Right lobe of liver (tissue), 6 donors: ENCODE data around the gene CHRNA1. TPM values are rescaled to one million over a fixed set of nuclear protein-coding genes. Genes with fewer than 3 reads are reported as not detected.

Source experiments
- ATAC-seq, 4 donors: fragments of 200-7000 bp; cut with Tn5 transposase; one replicate each; pipeline ENCODE4 v1.9.1; 2020; ENCODE audit warnings: mild to moderate bottlenecking in 4 of 4, moderate library complexity in 4 of 4
- DNase-seq, 3 donors: peaks; one replicate each; pipeline ENCODE4 v3.0.0-alpha.2; 2020
- H3K27ac ChIP-seq, 3 donors: fragments of 200-600 bp; one replicate each; pipeline ENCODE4 v1.8.0; 2022
- H3K27me3 ChIP-seq, 2 donors: fragments of 200-600 bp; one replicate each; pipeline ENCODE4 v1.8.0; 2022
- H3K36me3 ChIP-seq, 4 donors: fragments of 200-600 bp; sonication (generic) in 1 of 4; one replicate each; pipeline versions ENCODE4 v1.5.1 to v1.8.0; 2017 to 2022; ENCODE audit warnings: control low read depth in 1 of 4
- H3K4me1 ChIP-seq, 4 donors: fragments of 200-600 bp; sonication (generic) in 1 of 4; one replicate each; pipeline versions ENCODE4 v1.5.1 to v1.8.0; 2017 to 2022; ENCODE audit warnings: control low read depth in 1 of 4
- H3K4me3 ChIP-seq, 3 donors: fragments of 200-600 bp; one replicate each; pipeline ENCODE4 v1.8.0; 2022
- H3K9me3 ChIP-seq, 4 donors: fragments of 200-600 bp; sonication (generic) in 1 of 4; one replicate each; pipeline versions ENCODE4 v1.5.1 to v1.8.0; 2017 to 2022; ENCODE audit warnings: control low read depth in 1 of 4
- POLR2A ChIP-seq: fragments of 450-650 bp; IDR thresholded peaks from one replicate; pipeline ENCODE4 v1.6.1; 2017; ENCODE audit warnings: antibody characterized with exemption, mild to moderate bottlenecking
- WGBS: methylation state at CpG from one replicate; pipeline ENCODE4 v1.1.6; 2018; ENCODE audit warnings: low coverage, low lambda C conversion rate; ENCODE audit not compliant: insufficient coverage; ENCODE audit errors: missing lambda C conversion rate; 5-methylcytosine and 5-hydroxymethylcytosine counted together
- intact Hi-C, 2 donors: fragments of 100-400 bp; cut with DNase I; formaldehyde crosslinking; loops; one replicate each; pipeline versions ENCODE4 v1.11.2 to v1.14.1; 2022
- total RNA-seq, 6 experiments: library from RNA; depleted of rRNA in 2 of 6; stranded (reverse); fragments of >200 nt in 2 of 6; fragmentation: NEBNext Ultra II Directional in 3 of 6; extraction: Animal tissue kit (Norgen Biotek cat#: 25700) in 3 of 6; gene quantifications; one replicate each; pipeline versions ENCODE4 v1.1.0 to v1.2.4, GENCODE V29; 2016 to 2023
- TF ChIP-seq, protein P1 (sequence below), 4 donors: fragments of 200-600 bp in 3 of 4; fragments of 450-650 bp in 1 of 4; IDR thresholded peaks; one replicate each; pipeline versions ENCODE4 v1.5.1 to v1.8.0; 2016 to 2022; ENCODE audit warnings: antibody characterized with exemption in 4 of 4, mild to moderate bottlenecking in 2 of 4
- donor health status: DM: no; HTN: yes; CAD: no.
- donor health status: DM: no; HTN: no; CAD: no.
- donor health status: DM: no; HTN: no; CAD: no.
- donor health status: DM: no; HTN: yes; CAD: no.
- donor health status: DM: no; HTN: yes; CAD: no.

The CHRNA1 gene
- total RNA-seq, 6 experiments from 2014 or later, result 0.19 TPM; not detected in 5

DNA sequence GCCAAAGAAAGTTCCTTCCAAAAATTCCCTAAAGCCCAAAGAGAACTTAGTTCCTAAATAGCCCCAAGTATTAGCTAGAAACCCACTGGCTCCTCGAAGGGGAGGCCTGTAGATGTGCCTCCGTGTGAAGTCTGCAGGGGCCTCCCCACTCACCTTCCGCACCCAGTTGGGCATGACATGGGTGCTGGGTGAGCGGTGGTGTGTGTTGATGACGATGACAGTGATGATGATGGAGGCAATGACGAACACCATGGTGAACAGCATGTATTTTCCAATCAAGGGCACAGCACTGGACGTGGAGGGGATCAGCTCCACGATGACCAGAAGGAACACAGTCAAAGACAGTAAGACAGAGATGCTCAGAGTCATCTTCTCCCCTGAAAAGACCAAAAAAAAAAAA, 14.5 kb downstream of the CHRNA1 start:
- Histone ChIP-seq H3K4me3 (no peak overlapping the region), H3K36me3 (no peaks in the 10 kb centered on the region), H3K9me3 (no peaks in the 10 kb centered on the region), H3K27ac (no peak overlapping the region), H3K4me1 (no peaks in the 10 kb centered on the region), H3K27me3 (no peaks in the 10 kb centered on the region)
- no peak for DNase-seq
- intact Hi-C loops, result no loop called here
- 47% methylated on average over 5 of the region's 8 CpGs for WGBS
- ATAC-seq, result no peak
- no peak for TF ChIP-seq POLR2A

- DNase-seq (peak in 2 of 3 donors; percentile 38 to 57), ATAC-seq (peak; percentile 92 to 97 (median 94))
- Histone ChIP-seq H3K36me3 (no peaks in the 10 kb centered on the region), H3K27me3 (no peaks in the 10 kb centered on the region), H3K27ac (no peak overlapping the region), H3K9me3 (no peaks in the 10 kb centered on the region), H3K4me3 (no peak overlapping the region), H3K4me1 (no peaks in the 10 kb centered on the region)
- WGBS, result 0% methylated on average over 4 of the region's 4 CpGs
- TF ChIP-seq, protein P1, sequence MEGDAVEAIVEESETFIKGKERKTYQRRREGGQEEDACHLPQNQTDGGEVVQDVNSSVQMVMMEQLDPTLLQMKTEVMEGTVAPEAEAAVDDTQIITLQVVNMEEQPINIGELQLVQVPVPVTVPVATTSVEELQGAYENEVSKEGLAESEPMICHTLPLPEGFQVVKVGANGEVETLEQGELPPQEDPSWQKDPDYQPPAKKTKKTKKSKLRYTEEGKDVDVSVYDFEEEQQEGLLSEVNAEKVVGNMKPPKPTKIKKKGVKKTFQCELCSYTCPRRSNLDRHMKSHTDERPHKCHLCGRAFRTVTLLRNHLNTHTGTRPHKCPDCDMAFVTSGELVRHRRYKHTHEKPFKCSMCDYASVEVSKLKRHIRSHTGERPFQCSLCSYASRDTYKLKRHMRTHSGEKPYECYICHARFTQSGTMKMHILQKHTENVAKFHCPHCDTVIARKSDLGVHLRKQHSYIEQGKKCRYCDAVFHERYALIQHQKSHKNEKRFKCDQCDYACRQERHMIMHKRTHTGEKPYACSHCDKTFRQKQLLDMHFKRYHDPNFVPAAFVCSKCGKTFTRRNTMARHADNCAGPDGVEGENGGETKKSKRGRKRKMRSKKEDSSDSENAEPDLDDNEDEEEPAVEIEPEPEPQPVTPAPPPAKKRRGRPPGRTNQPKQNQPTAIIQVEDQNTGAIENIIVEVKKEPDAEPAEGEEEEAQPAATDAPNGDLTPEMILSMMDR (IDR thresholded peaks at IDR 0.05), result peak; percentile 70 to 81 (median 78)
- no peak for TF ChIP-seq POLR2A
- intact Hi-C loops, result no loop called here
These were observed 15.3 kb downstream of the CHRNA1 start for GRCh38 chr2:174748948-174749347.

GRCh38 chr2:174745142-174745541, 19.1 kb downstream of the CHRNA1 start:
- H3K9me3 ChIP-seq, result no peaks in the 10 kb centered on the region
- TF ChIP-seq, protein P1 (IDR thresholded peaks at IDR 0.05), result no peak
- no peak for TF ChIP-seq POLR2A
- ATAC-seq (no peak), DNase-seq (no peak)
- H3K27ac ChIP-seq, result no peak overlapping the region
- no peaks in the 10 kb centered on the region for H3K4me1 ChIP-seq
- H3K4me3 ChIP-seq, result no peak overlapping the region
- WGBS, result 84% methylated on average over 5 of the region's 5 CpGs
- no peaks in the 10 kb centered on the region for H3K27me3 ChIP-seq
- intact Hi-C loops, result no loop called here
- H3K36me3 ChIP-seq, result no peaks in the 10 kb centered on the region

GRCh38 chr2:174744111-174744510, 20.2 kb downstream of the CHRNA1 start:
- H3K4me1 ChIP-seq, result no peaks in the 10 kb centered on the region
- ATAC-seq (no peak), DNase-seq (no peak)
- no peaks in the 10 kb centered on the region for H3K27me3 ChIP-seq
- no peak for TF ChIP-seq POLR2A
- TF ChIP-seq, protein P1 (IDR thresholded peaks at IDR 0.05), result no peak
- no CpG with 5 or more reads among the region's 2 CpGs for WGBS
- H3K27ac ChIP-seq, result no peak overlapping the region
- H3K9me3 ChIP-seq, result no peaks in the 10 kb centered on the region
- intact Hi-C loops, result no loop called here
- H3K4me3 ChIP-seq, result no peak overlapping the region
- H3K36me3 ChIP-seq, result no peaks in the 10 kb centered on the region

GRCh38 chr2:174740721-174741120, 23.6 kb downstream of the CHRNA1 start:
- Histone ChIP-seq H3K27ac (no peak overlapping the region), H3K36me3 (no peaks in the 10 kb centered on the region), H3K27me3 (no peaks in the 10 kb centered on the region), H3K4me1 (no peaks in the 10 kb centered on the region), H3K4me3 (no peak overlapping the region), H3K9me3 (no peaks in the 10 kb centered on the region)
- TF ChIP-seq, protein P1 (IDR thresholded peaks at IDR 0.05), result no peak
- no peak for TF ChIP-seq POLR2A
- 85% methylated on average over 3 of the region's 3 CpGs for WGBS
- ATAC-seq, result no peak
- intact Hi-C loops, result no loop called here
- no peak for DNase-seq
